Measurements from ENCODE around the gene PMEPA1. TPM values are rescaled to one million over a fixed set of nuclear protein-coding genes. Genes with fewer than 3 reads are reported as not detected.

PMEPA1 gene
- total RNA-seq, 1 donor from 2014 or later, result 26.9 TPM

DNA sequence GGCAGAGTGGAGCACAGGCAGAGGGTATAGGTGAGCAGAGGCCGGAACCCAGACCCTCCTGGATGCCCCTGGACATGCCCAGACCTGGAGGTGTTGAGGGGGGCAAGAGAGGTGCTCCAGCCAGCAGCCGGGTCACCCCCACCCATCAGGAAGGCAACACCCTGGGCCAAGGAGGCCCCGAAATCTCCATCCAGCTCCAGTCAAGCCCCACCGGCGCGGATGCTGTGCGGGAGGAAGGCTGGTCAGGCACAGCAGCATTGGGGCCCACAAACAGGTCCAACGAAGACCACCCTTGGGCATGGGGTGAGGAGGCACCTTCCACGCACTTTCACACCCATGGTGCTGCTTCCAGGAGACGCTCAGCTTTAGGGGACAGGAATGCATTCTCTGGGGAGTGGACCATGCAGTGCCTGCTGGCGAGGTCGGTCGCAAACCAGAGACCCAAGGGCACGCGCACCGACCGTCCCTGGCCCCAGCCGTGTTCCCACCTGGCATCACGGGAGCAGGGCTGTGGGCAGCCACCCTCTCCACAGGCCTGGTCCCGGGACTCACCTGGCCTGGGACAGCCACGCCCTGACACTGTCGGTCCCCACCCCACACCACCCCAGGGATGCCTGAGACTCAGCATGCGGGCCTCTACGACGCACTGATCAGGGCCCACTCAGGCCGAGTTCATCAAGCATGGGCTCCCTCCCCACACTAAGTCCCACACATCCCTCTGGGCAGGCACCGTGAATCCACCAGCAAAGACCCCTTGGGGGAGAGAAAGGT lies 45.9 kb downstream of the PMEPA1 start:
- H3K9me3 ChIP-seq, result no peaks in the 10 kb centered on the region
- DNase-seq, result peak; percentile 39
- TF ChIP-seq, protein P1, sequence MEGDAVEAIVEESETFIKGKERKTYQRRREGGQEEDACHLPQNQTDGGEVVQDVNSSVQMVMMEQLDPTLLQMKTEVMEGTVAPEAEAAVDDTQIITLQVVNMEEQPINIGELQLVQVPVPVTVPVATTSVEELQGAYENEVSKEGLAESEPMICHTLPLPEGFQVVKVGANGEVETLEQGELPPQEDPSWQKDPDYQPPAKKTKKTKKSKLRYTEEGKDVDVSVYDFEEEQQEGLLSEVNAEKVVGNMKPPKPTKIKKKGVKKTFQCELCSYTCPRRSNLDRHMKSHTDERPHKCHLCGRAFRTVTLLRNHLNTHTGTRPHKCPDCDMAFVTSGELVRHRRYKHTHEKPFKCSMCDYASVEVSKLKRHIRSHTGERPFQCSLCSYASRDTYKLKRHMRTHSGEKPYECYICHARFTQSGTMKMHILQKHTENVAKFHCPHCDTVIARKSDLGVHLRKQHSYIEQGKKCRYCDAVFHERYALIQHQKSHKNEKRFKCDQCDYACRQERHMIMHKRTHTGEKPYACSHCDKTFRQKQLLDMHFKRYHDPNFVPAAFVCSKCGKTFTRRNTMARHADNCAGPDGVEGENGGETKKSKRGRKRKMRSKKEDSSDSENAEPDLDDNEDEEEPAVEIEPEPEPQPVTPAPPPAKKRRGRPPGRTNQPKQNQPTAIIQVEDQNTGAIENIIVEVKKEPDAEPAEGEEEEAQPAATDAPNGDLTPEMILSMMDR (IDR thresholded peaks at IDR 0.05), result no peak
- H3K27ac ChIP-seq, result no peak overlapping the region
- peaks cover 5% of the 10 kb centered on the region for H3K36me3 ChIP-seq
- ATAC-seq, result no peak
- intact Hi-C loops (cut with DNase I), result no loop called here
- H3K27me3 ChIP-seq (ENCODE audit: low read depth), result no peaks in the 10 kb centered on the region
- H3K4me3 ChIP-seq, result no peak overlapping the region
- peaks cover 14% of the 10 kb centered on the region for H3K4me1 ChIP-seq

DNA sequence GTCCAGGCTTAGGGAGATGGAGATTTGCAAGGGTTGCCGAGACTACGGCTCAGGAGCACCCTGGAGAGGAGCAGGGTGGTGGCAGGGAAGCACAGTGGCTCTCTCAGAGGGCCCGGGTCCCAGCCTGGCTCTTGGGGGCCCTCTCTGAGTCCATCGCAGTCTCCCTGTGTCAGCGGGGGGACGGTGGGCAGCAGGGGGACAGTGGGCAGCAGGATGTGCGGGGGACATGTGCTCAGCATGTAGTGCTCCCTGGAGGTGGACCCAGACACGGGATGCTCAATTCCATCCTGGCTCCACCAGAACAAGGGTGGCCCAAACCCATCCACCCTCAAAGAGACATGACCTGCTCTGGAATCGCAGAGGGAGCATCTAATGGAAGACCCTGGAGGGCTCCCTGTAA lies 46.6 kb downstream of the PMEPA1 start:
- ATAC-seq, result no peak
- TF ChIP-seq, protein P1 (IDR thresholded peaks at IDR 0.05), result no peak
- peak; percentile 17 for DNase-seq
- peaks cover 11% of the 10 kb centered on the region for H3K36me3 ChIP-seq
- H3K9me3 ChIP-seq, result no peaks in the 10 kb centered on the region
- H3K27me3 ChIP-seq (ENCODE audit: low read depth), result no peaks in the 10 kb centered on the region
- no peak overlapping the region for H3K4me3 ChIP-seq
- intact Hi-C loops (cut with DNase I), result no loop called here
- H3K27ac ChIP-seq, result no peak overlapping the region
- peaks cover 8% of the 10 kb centered on the region for H3K4me1 ChIP-seq

DNA sequence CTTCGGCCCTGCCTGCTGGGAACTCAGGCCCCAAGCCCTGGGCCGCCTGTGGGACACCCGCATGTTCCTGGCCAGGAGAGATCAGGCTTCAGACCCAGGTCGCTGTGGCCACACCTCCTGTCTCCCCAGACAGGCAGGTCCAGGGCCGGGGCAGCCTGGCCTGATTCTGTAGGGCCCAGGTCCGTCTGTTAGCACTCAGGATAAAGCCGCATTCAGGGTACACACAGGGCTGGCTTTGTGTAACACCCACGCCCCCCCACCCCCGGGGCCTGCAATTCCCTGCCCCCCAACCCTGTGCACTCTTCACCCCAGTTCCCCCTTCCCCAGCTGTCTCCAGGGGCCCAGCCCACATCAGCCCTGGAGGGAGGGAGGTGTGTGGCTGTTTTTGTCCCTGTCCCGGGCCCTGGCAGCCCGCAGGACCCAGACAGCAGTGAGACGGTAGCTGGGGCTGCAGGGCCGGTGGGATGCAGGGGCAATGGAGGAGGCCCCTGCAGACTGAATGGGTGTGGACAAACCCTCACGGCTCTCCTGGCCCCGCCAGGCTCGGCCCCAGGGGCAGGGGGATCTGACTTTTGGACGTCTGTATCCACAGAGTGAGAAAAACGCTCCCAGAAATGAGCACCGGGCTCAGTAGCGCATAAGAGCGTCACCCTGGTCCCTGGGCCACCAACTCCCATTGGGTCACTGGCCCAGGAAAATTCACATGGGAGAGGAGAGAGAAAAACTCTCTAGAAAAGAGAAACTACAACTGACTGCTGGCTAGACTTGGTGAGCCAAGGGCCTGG lies 47.2 kb downstream of the PMEPA1 start:
- Histone ChIP-seq H3K36me3 (peaks cover 14% of the 10 kb centered on the region), H3K27ac (no peak overlapping the region), H3K4me1 (peaks cover 4% of the 10 kb centered on the region), H3K9me3 (no peaks in the 10 kb centered on the region), H3K4me3 (no peak overlapping the region), H3K27me3 (ENCODE audit: low read depth) (no peaks in the 10 kb centered on the region)
- ATAC-seq (no peak), DNase-seq (peak; percentile 43)
- TF ChIP-seq, protein P1 (IDR thresholded peaks at IDR 0.05), result no peak
- intact Hi-C loops (cut with DNase I), result no loop called here

DNA sequence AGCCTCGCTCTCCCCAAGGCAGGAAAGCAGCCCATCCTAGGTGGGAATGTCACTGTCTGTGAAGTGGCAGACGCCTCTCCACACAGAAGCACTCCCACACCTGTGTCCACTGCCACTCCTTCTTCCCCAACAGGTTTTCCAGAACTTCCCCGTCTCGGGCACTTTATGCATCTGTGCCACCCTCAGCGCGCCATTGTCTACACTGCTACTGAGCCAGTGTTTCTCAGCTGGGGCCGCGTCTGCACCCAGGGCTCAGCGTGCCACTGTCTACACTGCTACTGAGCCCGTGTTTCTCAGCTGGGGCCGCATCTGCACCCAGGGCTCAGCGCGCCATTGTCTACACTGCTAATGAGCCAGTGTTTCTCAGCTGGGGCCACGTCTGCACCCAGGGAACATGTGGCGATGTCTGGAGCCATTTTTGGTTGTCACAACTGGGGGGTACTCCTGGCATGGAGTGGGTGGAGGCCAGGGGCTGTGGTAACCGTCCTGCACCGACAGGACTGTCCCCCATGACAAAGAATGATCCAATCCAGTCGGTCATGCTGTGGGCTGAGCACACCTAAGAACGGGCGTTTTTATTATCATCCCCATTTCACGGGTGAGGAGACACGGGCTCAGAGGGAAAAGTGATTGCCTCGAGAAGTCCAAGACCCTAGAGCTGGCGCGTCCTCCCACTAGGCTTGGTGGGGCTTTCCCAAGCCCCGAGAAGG lies 47.9 kb downstream of the PMEPA1 start:
- Histone ChIP-seq H3K27ac (no peak overlapping the region), H3K4me3 (no peak overlapping the region), H3K36me3 (peaks cover 22% of the 10 kb centered on the region), H3K4me1 (peaks cover 4% of the 10 kb centered on the region), H3K9me3 (no peaks in the 10 kb centered on the region), H3K27me3 (ENCODE audit: low read depth) (no peaks in the 10 kb centered on the region)
- TF ChIP-seq, protein P1 (IDR thresholded peaks at IDR 0.05), result no peak
- DNase-seq, result peak; percentile 14
- no peak for ATAC-seq
- intact Hi-C loops (cut with DNase I), result no loop called here

DNA sequence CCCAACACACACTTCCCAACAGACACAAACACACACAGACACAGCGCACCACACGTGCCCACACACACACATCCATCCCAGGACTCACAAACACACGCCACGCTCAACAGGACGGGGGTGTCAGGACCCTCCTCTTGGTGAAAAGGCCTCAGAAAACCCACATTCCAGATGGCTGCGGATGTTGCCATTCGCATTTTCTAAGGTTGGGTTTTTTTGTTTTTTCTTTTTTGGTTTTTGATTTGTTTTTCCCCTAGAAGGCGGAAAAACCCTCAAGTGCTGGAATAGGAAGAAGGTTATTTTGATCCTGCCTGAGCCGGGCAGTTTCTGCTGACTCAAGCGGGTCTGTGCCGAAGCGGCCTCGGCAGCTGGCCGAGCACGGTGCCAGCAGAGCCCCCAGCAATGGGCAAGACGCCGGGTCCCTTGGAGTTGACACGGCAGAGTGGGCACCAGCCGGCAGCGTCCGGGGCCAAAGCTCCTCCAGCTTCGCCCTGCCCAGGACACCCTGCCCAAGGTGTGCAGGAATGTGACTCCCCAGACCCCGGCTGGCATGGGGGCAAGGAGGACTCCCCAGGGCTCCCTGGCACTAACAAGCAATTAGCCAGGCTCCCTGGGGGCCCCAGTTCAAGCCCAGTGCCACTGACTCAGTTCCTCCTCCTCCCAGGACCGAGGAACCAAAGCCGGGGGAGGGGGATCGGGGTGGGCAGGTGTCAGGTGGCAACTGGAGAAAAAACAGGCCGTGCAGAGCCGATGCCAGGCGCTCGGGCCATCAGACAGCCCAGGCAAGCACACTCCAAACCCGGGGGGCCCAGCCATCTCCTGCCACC lies 48.7 kb downstream of the PMEPA1 start:
- H3K4me3 ChIP-seq, result no peak overlapping the region
- ATAC-seq (no peak), DNase-seq (peak; percentile 46)
- no peaks in the 10 kb centered on the region for H3K27me3 ChIP-seq (ENCODE audit: low read depth)
- peaks cover 4% of the 10 kb centered on the region for H3K4me1 ChIP-seq
- intact Hi-C loops (cut with DNase I), result no loop called here
- H3K9me3 ChIP-seq, result no peaks in the 10 kb centered on the region
- H3K36me3 ChIP-seq, result peaks cover 28% of the 10 kb centered on the region
- TF ChIP-seq, protein P1 (IDR thresholded peaks at IDR 0.05), result no peak
- no peak overlapping the region for H3K27ac ChIP-seq

Data from lower lobe of right lung (tissue), 2 donors.